Measurements from ENCODE around the gene SPATA16.

DNA sequence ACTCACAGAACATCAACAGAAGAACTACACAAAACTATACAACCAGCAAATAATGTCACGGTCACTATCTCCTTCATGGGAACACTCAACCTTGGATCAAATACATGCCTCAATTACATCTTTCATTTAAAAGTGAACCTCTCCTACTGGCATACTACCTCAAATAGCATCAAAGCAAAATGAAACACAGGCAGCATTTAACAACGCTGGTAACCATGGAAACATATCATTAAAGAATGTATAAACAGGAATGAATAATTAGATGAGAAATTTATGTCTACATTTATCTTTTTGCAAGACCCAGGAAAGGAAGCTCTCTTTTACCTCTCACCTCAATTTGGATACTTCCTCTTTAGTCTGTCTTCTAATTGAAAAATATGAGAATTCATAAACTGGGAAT is 172.4 kb downstream of the SPATA16 start:
- TF ChIP-seq POLR2A (IDR thresholded peaks at IDR 0.05) = no peak
- TF ChIP-seq, protein P1, sequence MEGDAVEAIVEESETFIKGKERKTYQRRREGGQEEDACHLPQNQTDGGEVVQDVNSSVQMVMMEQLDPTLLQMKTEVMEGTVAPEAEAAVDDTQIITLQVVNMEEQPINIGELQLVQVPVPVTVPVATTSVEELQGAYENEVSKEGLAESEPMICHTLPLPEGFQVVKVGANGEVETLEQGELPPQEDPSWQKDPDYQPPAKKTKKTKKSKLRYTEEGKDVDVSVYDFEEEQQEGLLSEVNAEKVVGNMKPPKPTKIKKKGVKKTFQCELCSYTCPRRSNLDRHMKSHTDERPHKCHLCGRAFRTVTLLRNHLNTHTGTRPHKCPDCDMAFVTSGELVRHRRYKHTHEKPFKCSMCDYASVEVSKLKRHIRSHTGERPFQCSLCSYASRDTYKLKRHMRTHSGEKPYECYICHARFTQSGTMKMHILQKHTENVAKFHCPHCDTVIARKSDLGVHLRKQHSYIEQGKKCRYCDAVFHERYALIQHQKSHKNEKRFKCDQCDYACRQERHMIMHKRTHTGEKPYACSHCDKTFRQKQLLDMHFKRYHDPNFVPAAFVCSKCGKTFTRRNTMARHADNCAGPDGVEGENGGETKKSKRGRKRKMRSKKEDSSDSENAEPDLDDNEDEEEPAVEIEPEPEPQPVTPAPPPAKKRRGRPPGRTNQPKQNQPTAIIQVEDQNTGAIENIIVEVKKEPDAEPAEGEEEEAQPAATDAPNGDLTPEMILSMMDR (IDR thresholded peaks at IDR 0.05) = no peak
